H1 (cell line): ENCODE data around the gene GPR160.

Experiments
- CHD2 ChIP-seq: IDR thresholded peaks from 2 replicates; pipeline ENCODE4 v1.6.1; 2012; ENCODE audit warnings: low read length, improper control_type of control experiment
- EZH2 ChIP-seq: fragments of 200-600 bp; sonication (generic); IDR thresholded peaks from 2 replicates; pipeline ENCODE4 v1.7.1; 2012; ENCODE audit warnings: low read depth, mild to moderate bottlenecking, moderate library complexity, low read length, inconsistent platforms; ENCODE audit not compliant: severe bottlenecking
- RBBP5 ChIP-seq: IDR thresholded peaks from 2 replicates; pipeline ENCODE4 v1.7.1; 2012; ENCODE audit warnings: low read depth, mild to moderate bottlenecking, inconsistent platforms, low read length, moderate library complexity, borderline replicate concordance
- TF ChIP-seq, protein P1 (sequence below), 3 experiments: IDR thresholded peaks; 1 replicate in 2 of 3; 2 replicates in 1 of 3; pipeline versions ENCODE4 v1.5.1 to v1.6.1; 2011; ENCODE audit warnings: low read length in 3 of 3, mild to moderate bottlenecking in 3 of 3, inconsistent platforms in 2 of 3, low read depth in 1 of 3, moderate library complexity in 1 of 3; ENCODE audit not compliant: insufficient read depth in 1 of 3; ENCODE audit errors: control extremely low read depth in 1 of 3
- TF ChIP-seq, protein P2 (sequence below): IDR thresholded peaks from 2 replicates; pipeline ENCODE4 v1.6.1; 2012; ENCODE audit warnings: inconsistent platforms

DNA sequence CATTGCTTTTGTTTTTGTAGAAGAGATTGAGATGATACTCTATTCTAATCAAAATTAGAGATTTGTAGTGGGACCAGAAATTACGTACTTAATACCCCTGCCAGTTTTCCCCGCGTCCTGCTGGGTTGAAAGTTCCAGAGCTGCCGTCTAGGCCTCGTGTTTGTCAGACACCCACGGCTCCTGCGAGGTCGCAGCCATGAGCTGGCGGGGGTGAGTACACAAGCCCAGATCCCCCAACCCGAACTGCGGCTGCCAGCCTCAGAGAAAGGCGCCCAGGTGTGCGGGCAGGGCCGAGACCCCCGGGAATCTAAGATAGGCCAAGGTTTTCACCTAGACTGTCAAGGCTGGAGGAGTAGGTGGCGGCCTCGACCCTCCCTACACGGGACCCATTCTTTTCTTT, 26.3 kb downstream of the GPR160 start:
- TF ChIP-seq, protein P1, sequence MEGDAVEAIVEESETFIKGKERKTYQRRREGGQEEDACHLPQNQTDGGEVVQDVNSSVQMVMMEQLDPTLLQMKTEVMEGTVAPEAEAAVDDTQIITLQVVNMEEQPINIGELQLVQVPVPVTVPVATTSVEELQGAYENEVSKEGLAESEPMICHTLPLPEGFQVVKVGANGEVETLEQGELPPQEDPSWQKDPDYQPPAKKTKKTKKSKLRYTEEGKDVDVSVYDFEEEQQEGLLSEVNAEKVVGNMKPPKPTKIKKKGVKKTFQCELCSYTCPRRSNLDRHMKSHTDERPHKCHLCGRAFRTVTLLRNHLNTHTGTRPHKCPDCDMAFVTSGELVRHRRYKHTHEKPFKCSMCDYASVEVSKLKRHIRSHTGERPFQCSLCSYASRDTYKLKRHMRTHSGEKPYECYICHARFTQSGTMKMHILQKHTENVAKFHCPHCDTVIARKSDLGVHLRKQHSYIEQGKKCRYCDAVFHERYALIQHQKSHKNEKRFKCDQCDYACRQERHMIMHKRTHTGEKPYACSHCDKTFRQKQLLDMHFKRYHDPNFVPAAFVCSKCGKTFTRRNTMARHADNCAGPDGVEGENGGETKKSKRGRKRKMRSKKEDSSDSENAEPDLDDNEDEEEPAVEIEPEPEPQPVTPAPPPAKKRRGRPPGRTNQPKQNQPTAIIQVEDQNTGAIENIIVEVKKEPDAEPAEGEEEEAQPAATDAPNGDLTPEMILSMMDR (IDR thresholded peaks at IDR 0.05; ENCODE audit: control extremely low read depth in 1 of 3, insufficient read depth in 1 of 3, low read depth in 1 of 3, low read length in 3 of 3): no peak
- no peak for TF ChIP-seq CHD2
- TF ChIP-seq, protein P2, sequence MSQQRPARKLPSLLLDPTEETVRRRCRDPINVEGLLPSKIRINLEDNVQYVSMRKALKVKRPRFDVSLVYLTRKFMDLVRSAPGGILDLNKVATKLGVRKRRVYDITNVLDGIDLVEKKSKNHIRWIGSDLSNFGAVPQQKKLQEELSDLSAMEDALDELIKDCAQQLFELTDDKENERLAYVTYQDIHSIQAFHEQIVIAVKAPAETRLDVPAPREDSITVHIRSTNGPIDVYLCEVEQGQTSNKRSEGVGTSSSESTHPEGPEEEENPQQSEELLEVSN: no peak
- TF ChIP-seq EZH2: no peak
- TF ChIP-seq RBBP5: no peak
